NB4 (cell line): ENCODE results near the gene ZFP42.
"Not testable (repeated sequence)": the region's sequence is repeated elsewhere in the genome, so short reads cannot be mapped to it uniquely, and the experiment has no call there.

Source experiments
- DNase-seq: peaks from one replicate; pipeline ENCODE4 v3.0.0; 2010; ENCODE audit warnings: low read depth
- H3K4me3 ChIP-seq: one replicate; pipeline ENCODE4 v1.5.1; 2011; ENCODE audit warnings: mild to moderate bottlenecking, low read depth, low read length, moderate library complexity
- CTCF ChIP-seq: IDR thresholded peaks from one replicate; pipeline ENCODE4 v1.5.1; 2012; ENCODE audit warnings: low read depth, low read length
- MAX ChIP-seq: IDR thresholded peaks from 2 replicates; pipeline ENCODE4 v1.6.1; 2011; ENCODE audit warnings: low read depth, low read length
- MYC ChIP-seq: IDR thresholded peaks from 2 replicates; pipeline ENCODE4 v1.6.1; 2011; ENCODE audit warnings: low read depth, low read length
- POLR2A ChIP-seq: IDR thresholded peaks from 2 replicates; pipeline ENCODE4 v1.6.1; 2011; ENCODE audit warnings: mild to moderate bottlenecking; ENCODE audit not compliant: insufficient read length; ENCODE audit errors: extremely low read depth

The ZFP42 gene

GRCh38 chr4:188032583-188032982 is 37.0 kb downstream of the ZFP42 start:
- no peak for TF ChIP-seq CTCF
- TF ChIP-seq POLR2A, result no peak
- no peak for TF ChIP-seq MYC
- no peak for TF ChIP-seq MAX
- no peak overlapping the region for H3K4me3 ChIP-seq
- DNase-seq, result no peak

DNA sequence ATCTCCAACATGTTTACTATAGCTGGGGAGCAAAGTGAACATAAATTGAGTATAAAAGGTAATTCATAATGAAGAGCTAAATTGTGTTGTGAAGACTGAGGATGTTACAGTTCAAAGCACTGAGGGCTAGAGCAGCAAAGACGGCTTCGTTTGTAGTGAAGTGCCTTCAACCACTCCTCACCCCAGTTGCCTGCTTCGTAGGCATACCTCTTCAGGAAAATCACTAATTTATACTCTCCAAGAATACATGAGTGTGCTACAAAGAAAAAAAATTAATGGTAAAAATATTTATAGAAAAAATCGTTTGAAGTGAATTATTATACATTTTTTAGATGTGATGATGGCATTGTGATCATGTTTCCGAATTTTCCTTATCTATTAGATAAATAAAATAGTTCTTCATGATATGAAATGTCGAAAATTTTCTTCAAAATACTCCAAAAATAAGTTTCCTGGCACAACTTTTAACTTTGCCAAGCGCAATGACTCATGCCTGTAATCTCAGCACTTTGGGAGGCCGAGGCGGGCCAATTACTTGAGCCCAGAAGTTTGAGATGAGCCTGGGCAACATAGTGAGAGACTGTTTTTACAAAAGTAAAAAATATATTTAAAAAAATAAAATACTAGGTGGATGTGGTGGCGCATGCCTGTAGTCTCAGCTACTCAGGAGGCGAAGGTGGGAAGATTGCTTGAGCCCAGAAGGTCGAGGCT is 41.6 kb downstream of the ZFP42 start:
- TF ChIP-seq MYC, result no peak
- no peak for TF ChIP-seq POLR2A
- no peak for TF ChIP-seq MAX
- TF ChIP-seq CTCF, result no peak
- no peak overlapping the region for H3K4me3 ChIP-seq
- DNase-seq, result no peak

GRCh38 chr4:188041721-188042120 is 46.1 kb downstream of the ZFP42 start:
- no peak for DNase-seq
- TF ChIP-seq MYC, result no peak
- no peak for TF ChIP-seq MAX
- no peak for TF ChIP-seq CTCF
- no peak for TF ChIP-seq POLR2A
- no peak overlapping the region for H3K4me3 ChIP-seq

DNA sequence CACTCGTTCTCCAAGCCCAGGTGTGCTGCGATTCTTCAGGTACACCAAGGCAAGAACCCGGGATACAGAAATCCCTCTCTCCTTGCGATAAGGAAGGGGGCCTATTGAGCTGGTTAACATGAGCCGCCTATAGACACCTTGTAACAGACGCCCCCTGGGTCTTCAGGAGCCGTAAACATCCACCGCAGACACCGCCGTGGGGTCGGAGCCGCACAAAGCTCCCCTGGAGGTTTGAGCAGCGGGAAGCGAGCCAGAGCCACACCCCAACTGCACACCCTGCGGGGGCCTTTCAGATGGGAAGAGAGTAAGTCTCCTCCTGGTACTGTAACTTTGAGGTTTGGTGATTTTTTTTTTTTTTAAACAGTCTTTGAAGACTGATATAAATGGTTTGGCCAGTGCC is 46.6 kb downstream of the ZFP42 start:
- H3K4me3 ChIP-seq, result no peak overlapping the region
- no peak for DNase-seq
- no peak for TF ChIP-seq MAX
- TF ChIP-seq MYC, result no peak
- TF ChIP-seq CTCF, result no peak
- TF ChIP-seq POLR2A, result no peak

- no peak overlapping the region for H3K4me3 ChIP-seq
- TF ChIP-seq MYC, result no peak
- DNase-seq, result no peak
These were observed 47.6 kb downstream of the ZFP42 start for GRCh38 chr4:188043154-188043553.

DNA sequence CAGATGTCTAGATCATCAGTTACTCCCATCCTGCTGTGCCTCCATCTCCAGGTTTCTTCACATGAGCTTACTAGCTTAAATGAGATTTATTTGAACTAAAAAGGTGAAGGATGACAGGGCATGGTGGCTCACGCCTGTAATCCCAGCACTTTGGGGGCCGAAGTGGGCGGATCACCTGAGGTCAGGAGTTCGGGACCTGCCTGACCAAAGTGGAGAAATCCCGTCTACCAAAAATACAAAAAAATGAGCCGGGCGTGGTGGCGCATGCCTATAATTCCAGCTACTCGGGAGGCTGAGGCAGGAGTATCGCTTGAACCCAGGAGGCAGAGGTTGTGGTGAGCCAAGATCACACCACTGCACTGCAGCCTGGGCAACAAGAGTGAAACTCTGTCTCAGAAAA is 49.9 kb downstream of the ZFP42 start:
- not testable (repeated sequence) for DNase-seq

GRCh38 chr4:188046657-188047056 is 51.1 kb downstream of the ZFP42 start:
- no peak for TF ChIP-seq CTCF
- no peak for TF ChIP-seq MAX
- no peak for TF ChIP-seq MYC
- no peak for TF ChIP-seq POLR2A
- no peak overlapping the region for H3K4me3 ChIP-seq
- DNase-seq, result no peak

More for the DNA sequence above, 49.9 kb downstream of the ZFP42 start:
- not testable (repeated sequence) for H3K4me3 ChIP-seq
